Spleen (tissue), 7 donors: ENCODE data around the gene C16orf95.

Source experiments
- POLR2A ChIP-seq, 3 donors: fragments of 450-650 bp; IDR thresholded peaks; one replicate each; pipeline ENCODE4 v1.5.1; 2017; ENCODE audit warnings: antibody characterized with exemption in 3 of 3, mild to moderate bottlenecking in 1 of 3
- POLR2AphosphoS5 ChIP-seq, 3 donors: sonication (generic); formaldehyde crosslinking; IDR thresholded peaks; one replicate each; pipeline ENCODE4 v1.5.1; 2017; ENCODE audit warnings: antibody characterized with exemption in 3 of 3
- TF ChIP-seq, protein P1 (sequence below), 11 experiments: fragments of 200-600 bp in 7 of 11; fragments of 450-650 bp in 4 of 11; sonication (generic) in 4 of 11; IDR thresholded peaks in 8 of 11; conservative IDR thresholded peaks in 3 of 11; 1 replicate in 7 of 11; 2 replicates in 4 of 11; pipeline versions ENCODE4 v1.4.0 to v1.8.0; 2016 to 2021; ENCODE audit warnings: antibody characterized with exemption in 11 of 11, inconsistent platforms in 4 of 11, mild to moderate bottlenecking in 1 of 11
- donor health status: DM: no; HTN: no; CAD: no; lungs with moderate emphysema.
- donor health status: DM: no; HTN: no; CAD: no.
- donor health status: DM: no; HTN: no; CAD: no.

DNA sequence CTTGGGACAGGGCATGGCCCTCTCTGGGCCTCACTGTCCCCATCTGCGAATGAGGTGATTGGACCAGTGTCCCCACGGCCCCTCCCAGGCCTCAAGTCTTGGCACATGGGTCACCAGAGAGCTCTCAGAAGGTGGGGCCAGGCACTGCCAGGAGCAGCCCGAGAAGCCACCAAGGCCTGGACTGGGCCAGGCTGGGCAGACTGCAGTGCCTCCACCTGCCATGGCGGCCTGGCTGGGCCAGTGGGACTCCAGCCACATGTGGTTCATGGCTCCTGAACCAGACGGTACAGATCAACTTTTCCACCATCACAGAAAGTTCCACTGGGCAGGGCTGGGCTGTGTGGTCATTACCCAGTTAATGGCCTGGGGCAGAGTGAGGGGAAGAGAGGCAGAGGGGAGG lies 19.8 kb downstream of the C16orf95 start:
- no peak for TF ChIP-seq POLR2AphosphoS5 (IDR thresholded peaks at IDR 0.05)
- TF ChIP-seq, protein P1, sequence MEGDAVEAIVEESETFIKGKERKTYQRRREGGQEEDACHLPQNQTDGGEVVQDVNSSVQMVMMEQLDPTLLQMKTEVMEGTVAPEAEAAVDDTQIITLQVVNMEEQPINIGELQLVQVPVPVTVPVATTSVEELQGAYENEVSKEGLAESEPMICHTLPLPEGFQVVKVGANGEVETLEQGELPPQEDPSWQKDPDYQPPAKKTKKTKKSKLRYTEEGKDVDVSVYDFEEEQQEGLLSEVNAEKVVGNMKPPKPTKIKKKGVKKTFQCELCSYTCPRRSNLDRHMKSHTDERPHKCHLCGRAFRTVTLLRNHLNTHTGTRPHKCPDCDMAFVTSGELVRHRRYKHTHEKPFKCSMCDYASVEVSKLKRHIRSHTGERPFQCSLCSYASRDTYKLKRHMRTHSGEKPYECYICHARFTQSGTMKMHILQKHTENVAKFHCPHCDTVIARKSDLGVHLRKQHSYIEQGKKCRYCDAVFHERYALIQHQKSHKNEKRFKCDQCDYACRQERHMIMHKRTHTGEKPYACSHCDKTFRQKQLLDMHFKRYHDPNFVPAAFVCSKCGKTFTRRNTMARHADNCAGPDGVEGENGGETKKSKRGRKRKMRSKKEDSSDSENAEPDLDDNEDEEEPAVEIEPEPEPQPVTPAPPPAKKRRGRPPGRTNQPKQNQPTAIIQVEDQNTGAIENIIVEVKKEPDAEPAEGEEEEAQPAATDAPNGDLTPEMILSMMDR (IDR thresholded peaks at IDR 0.05 in 8 of 11, conservative IDR thresholded peaks at IDR 0.05 in 3 of 11) = no peak
- TF ChIP-seq POLR2A (IDR thresholded peaks at IDR 0.05) = no peak
